Peyer's patch (tissue), 4 donors: Measurements from ENCODE around the gene TTC23.

Experiments used
- POLR2A ChIP-seq, 2 donors: fragments of 450-650 bp; IDR thresholded peaks; one replicate each; pipeline ENCODE4 v1.5.1; 2017; ENCODE audit warnings: antibody characterized with exemption in 2 of 2, mild to moderate bottlenecking in 2 of 2, moderate library complexity in 2 of 2
- TF ChIP-seq, protein P1 (sequence below), 6 experiments: fragments of 450-650 bp in 4 of 6; fragments of 200-600 bp in 2 of 6; sonication (generic) in 1 of 6; IDR thresholded peaks; one replicate each; pipeline ENCODE4 v1.5.1; 2017 to 2019; ENCODE audit warnings: antibody characterized with exemption in 6 of 6, mild to moderate bottlenecking in 3 of 6, moderate library complexity in 1 of 6

DNA sequence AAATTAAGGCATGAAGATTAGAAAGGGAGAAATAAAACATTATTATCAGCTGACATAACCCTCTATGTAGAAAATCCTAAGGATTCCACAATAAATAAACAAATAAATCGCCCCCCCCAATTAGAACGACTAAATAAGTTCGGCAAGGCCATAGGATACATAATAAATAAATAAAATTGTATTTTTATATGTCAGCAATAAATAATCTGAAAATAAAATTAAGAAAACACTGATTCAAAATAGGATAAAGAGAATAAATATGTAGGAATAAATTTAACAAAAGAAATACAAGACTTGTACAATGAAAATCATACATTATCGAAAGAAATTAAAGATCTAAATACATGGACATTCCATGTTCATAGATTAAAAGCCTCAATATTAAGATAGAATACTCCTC is 5.1 kb downstream of the TTC23 start:
- TF ChIP-seq, protein P1, sequence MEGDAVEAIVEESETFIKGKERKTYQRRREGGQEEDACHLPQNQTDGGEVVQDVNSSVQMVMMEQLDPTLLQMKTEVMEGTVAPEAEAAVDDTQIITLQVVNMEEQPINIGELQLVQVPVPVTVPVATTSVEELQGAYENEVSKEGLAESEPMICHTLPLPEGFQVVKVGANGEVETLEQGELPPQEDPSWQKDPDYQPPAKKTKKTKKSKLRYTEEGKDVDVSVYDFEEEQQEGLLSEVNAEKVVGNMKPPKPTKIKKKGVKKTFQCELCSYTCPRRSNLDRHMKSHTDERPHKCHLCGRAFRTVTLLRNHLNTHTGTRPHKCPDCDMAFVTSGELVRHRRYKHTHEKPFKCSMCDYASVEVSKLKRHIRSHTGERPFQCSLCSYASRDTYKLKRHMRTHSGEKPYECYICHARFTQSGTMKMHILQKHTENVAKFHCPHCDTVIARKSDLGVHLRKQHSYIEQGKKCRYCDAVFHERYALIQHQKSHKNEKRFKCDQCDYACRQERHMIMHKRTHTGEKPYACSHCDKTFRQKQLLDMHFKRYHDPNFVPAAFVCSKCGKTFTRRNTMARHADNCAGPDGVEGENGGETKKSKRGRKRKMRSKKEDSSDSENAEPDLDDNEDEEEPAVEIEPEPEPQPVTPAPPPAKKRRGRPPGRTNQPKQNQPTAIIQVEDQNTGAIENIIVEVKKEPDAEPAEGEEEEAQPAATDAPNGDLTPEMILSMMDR (IDR thresholded peaks at IDR 0.05): no peak
- TF ChIP-seq POLR2A (IDR thresholded peaks at IDR 0.05): no peak
